Trophoblast cell (in vitro differentiated cells and primary cell): Measurements from ENCODE around the gene ACTR6.
"Not testable (repeated sequence)": the region's sequence is repeated elsewhere in the genome, so short reads cannot be mapped to it uniquely, and the experiment has no call there.

ENCODE experiments used
- DNase-seq, 2 donors: peaks; one replicate each; pipeline ENCODE4 v3.0.0-alpha.2; 2016
- H2AFZ ChIP-seq: 2 replicates; pipeline ENCODE4 v1.6.1; 2013; ENCODE audit warnings: low read length, moderate library complexity, mild to moderate bottlenecking; ENCODE audit not compliant: insufficient read depth, poor library complexity
- H2AK5ac ChIP-seq: 2 replicates; pipeline ENCODE4 v1.6.1; 2013; ENCODE audit warnings: mild to moderate bottlenecking, low read length
- H2BK120ac ChIP-seq: 2 replicates; pipeline ENCODE4 v1.6.1; 2013; ENCODE audit warnings: low read length, mild to moderate bottlenecking, moderate library complexity; ENCODE audit not compliant: insufficient read depth, poor library complexity
- H2BK12ac ChIP-seq: 2 replicates; pipeline ENCODE4 v1.6.1; 2013; ENCODE audit warnings: mild to moderate bottlenecking, low read length, moderate library complexity
- H2BK5ac ChIP-seq: 2 replicates; pipeline ENCODE4 v1.6.1; 2013; ENCODE audit warnings: low read length, low read depth, moderate library complexity, mild to moderate bottlenecking; ENCODE audit not compliant: poor library complexity
- H3K14ac ChIP-seq: 2 replicates; pipeline ENCODE4 v1.6.1; 2013; ENCODE audit warnings: mild to moderate bottlenecking, low read length
- H3K18ac ChIP-seq: 2 replicates; pipeline ENCODE4 v1.6.1; 2013; ENCODE audit warnings: mild to moderate bottlenecking, low read length
- H3K23ac ChIP-seq: 2 replicates; pipeline ENCODE4 v1.6.1; 2013; ENCODE audit warnings: low read length
- H3K27ac ChIP-seq: 2 replicates; pipeline ENCODE4 v1.5.1; 2013; ENCODE audit warnings: low read depth, mild to moderate bottlenecking, inconsistent platforms, low read length, moderate library complexity
- H3K27me3 ChIP-seq: 2 replicates; pipeline ENCODE4 v1.6.1; 2013; ENCODE audit warnings: inconsistent platforms, mild to moderate bottlenecking, low read length, moderate library complexity; ENCODE audit not compliant: insufficient read depth
- H3K36me3 ChIP-seq, 2 experiments: 1 replicate in 1 of 2; 2 replicates in 1 of 2; pipeline ENCODE4 v1.6.1; 2013; ENCODE audit warnings: low read length in 2 of 2, mild to moderate bottlenecking in 2 of 2, moderate library complexity in 1 of 2; ENCODE audit not compliant: insufficient read depth in 2 of 2, control insufficient read depth in 1 of 2
- H3K4ac ChIP-seq: 2 replicates; pipeline ENCODE4 v1.6.1; 2013; ENCODE audit warnings: low read depth, mild to moderate bottlenecking, low read length, moderate library complexity
- H3K4me1 ChIP-seq, 2 experiments: 1 replicate in 1 of 2; 2 replicates in 1 of 2; pipeline ENCODE4 v1.6.1; 2013; ENCODE audit warnings: low read length in 2 of 2, mild to moderate bottlenecking in 2 of 2, moderate library complexity in 1 of 2; ENCODE audit not compliant: insufficient read depth in 2 of 2, control insufficient read depth in 1 of 2
- H3K4me2 ChIP-seq: 2 replicates; pipeline ENCODE4 v1.6.1; 2013; ENCODE audit warnings: inconsistent platforms, mild to moderate bottlenecking, low read length, moderate library complexity
- H3K4me3 ChIP-seq: 2 replicates; pipeline ENCODE4 v1.5.1; 2013; ENCODE audit warnings: mild to moderate bottlenecking, low read depth, low read length, inconsistent platforms
- H3K79me1 ChIP-seq: one replicate; pipeline ENCODE4 v1.6.1; 2013; ENCODE audit warnings: low read length
- H3K79me2 ChIP-seq: 2 replicates; pipeline ENCODE4 v1.6.1; 2013; ENCODE audit warnings: low read length, mild to moderate bottlenecking; ENCODE audit not compliant: control insufficient read depth, insufficient read depth, poor library complexity
- H3K9ac ChIP-seq: 2 replicates; pipeline ENCODE4 v1.6.1; 2013; ENCODE audit warnings: mild to moderate bottlenecking, low read length
- H3K9me3 ChIP-seq: 2 replicates; pipeline ENCODE4 v1.6.1; 2013; ENCODE audit warnings: low read depth, mild to moderate bottlenecking, control low read depth, inconsistent platforms, low read length; ENCODE audit not compliant: insufficient read depth
- H4K12ac ChIP-seq: 2 replicates; pipeline ENCODE4 v1.6.1; 2013; ENCODE audit warnings: low read depth, mild to moderate bottlenecking, low read length, moderate library complexity
- H4K8ac ChIP-seq: 2 replicates; pipeline ENCODE4 v1.6.1; 2013; ENCODE audit warnings: low read depth, mild to moderate bottlenecking, low read length, moderate library complexity
- H4K91ac ChIP-seq: one replicate; pipeline ENCODE4 v1.6.1; 2013; ENCODE audit warnings: low read depth, mild to moderate bottlenecking, low read length, moderate library complexity
- WGBS: extraction: QIAGEN DNeasy Blood & Tissue Kit; methylation state at CpG from one replicate; pipeline ENCODE4 v1.1.7; 2013; ENCODE audit warnings: missing lambda C conversion rate; ENCODE audit not compliant: insufficient read length, insufficient coverage; ENCODE audit errors: extremely low coverage; 5-methylcytosine and 5-hydroxymethylcytosine counted together

The ACTR6 gene

GRCh38 chr12:100229876-100230275 lies 29.3 kb downstream of the ACTR6 start:
- H3K9me3 ChIP-seq = no peaks in the 10 kb centered on the region
- H3K27ac ChIP-seq = peak overlapping the region; percentile 88
- H3K79me2 ChIP-seq = no peaks in the 10 kb centered on the region
- no peak overlapping the region for H3K4ac ChIP-seq
- peak; percentile 88 to 100 for DNase-seq
- no peak overlapping the region for H3K4me2 ChIP-seq
- H4K8ac ChIP-seq = peak overlapping the region; percentile 17
- no peak overlapping the region for H2BK120ac ChIP-seq
- peak overlapping the region; percentile 15 for H4K91ac ChIP-seq
- H3K14ac ChIP-seq = no peak overlapping the region
- H3K27me3 ChIP-seq = no peaks in the 10 kb centered on the region
- no peak overlapping the region for H2AFZ ChIP-seq
- H2BK12ac ChIP-seq = no peak overlapping the region
- peak overlapping the region; percentile 91 for H2BK5ac ChIP-seq
- H3K9ac ChIP-seq = no peak overlapping the region
- H3K18ac ChIP-seq = no peak overlapping the region
- no CpG with 5 or more reads among the region's 4 CpGs for WGBS
- H2AK5ac ChIP-seq = no peak overlapping the region
- H3K79me1 ChIP-seq = peaks cover 13% of the 10 kb centered on the region
- H3K36me3 ChIP-seq = peaks cover 3 to 4% of the 10 kb centered on the region in 2 experiments
- H3K4me3 ChIP-seq = no peak overlapping the region
- peaks cover 10 to 13% of the 10 kb centered on the region in 2 experiments for H3K4me1 ChIP-seq
- H3K23ac ChIP-seq = no peak overlapping the region
- no peak overlapping the region for H4K12ac ChIP-seq

GRCh38 chr12:100231873-100232272 lies 31.3 kb downstream of the ACTR6 start:
- peak; percentile 56 to 80 for DNase-seq

GRCh38 chr12:100234166-100234565 lies 33.6 kb downstream of the ACTR6 start:
- Histone ChIP-seq H3K9me3 (no peaks in the 10 kb centered on the region), H2AFZ (no peak overlapping the region), H3K18ac (no peak overlapping the region), H2BK5ac (no peak overlapping the region), H3K4ac (no peak overlapping the region), H3K27me3 (no peaks in the 10 kb centered on the region), H2BK120ac (no peak overlapping the region), H4K91ac (no peak overlapping the region), H3K23ac (no peak overlapping the region), H3K79me2 (no peaks in the 10 kb centered on the region), H4K8ac (no peak overlapping the region), H3K27ac (peak overlapping the region; percentile 27), H3K79me1 (peaks cover 13% of the 10 kb centered on the region), H3K9ac (no peak overlapping the region), H3K4me3 (no peak overlapping the region), H2AK5ac (no peak overlapping the region), H3K4me2 (peak overlapping the region; percentile 53), H4K12ac (no peak overlapping the region), H2BK12ac (no peak overlapping the region), H3K4me1 (peaks cover 10 to 13% of the 10 kb centered on the region in 2 experiments), H3K36me3 (no peaks in the 10 kb centered on the region), H3K14ac (no peak overlapping the region)
- peak; percentile 66 to 91 for DNase-seq
- WGBS = no CpG with 5 or more reads among the region's 3 CpGs

More at GRCh38 chr12:100231873-100232272, 31.3 kb downstream of the ACTR6 start:
- H4K8ac ChIP-seq, H3K27ac ChIP-seq, H3K23ac ChIP-seq, H2AFZ ChIP-seq, H3K79me2 ChIP-seq, H3K4me3 ChIP-seq, H3K4ac ChIP-seq, H2AK5ac ChIP-seq, H2BK5ac ChIP-seq, H3K27me3 ChIP-seq, H4K12ac ChIP-seq, H3K14ac ChIP-seq, H3K18ac ChIP-seq, H3K36me3 ChIP-seq, H3K4me2 ChIP-seq, H3K9ac ChIP-seq, H2BK120ac ChIP-seq, H3K9me3 ChIP-seq, H2BK12ac ChIP-seq, H4K91ac ChIP-seq: not testable (repeated sequence)
- no CpG with 5 or more reads among the region's 3 CpGs for WGBS
- peaks cover 13% of the 10 kb centered on the region for H3K79me1 ChIP-seq
- peaks cover 10 to 13% of the 10 kb centered on the region in 2 experiments for H3K4me1 ChIP-seq

GRCh38 chr12:100234591-100235304 lies 34.1 kb downstream of the ACTR6 start:
- no peaks in the 10 kb centered on the region for H3K9me3 ChIP-seq
- WGBS = no CpG with 5 or more reads among the region's 7 CpGs

More at GRCh38 chr12:100234591-100235304, 34.1 kb downstream of the ACTR6 start:
- Histone ChIP-seq H3K23ac (no peak overlapping the region), H4K8ac (no peak overlapping the region), H2AFZ (no peak overlapping the region), H3K36me3 (no peaks in the 10 kb centered on the region), H4K91ac (no peak overlapping the region), H3K4me3 (no peak overlapping the region), H2BK12ac (no peak overlapping the region), H3K4me1 (peaks cover 7 to 10% of the 10 kb centered on the region in 2 experiments), H2AK5ac (no peak overlapping the region), H3K9ac (no peak overlapping the region), H3K18ac (no peak overlapping the region), H3K79me2 (no peaks in the 10 kb centered on the region), H3K4ac (no peak overlapping the region), H3K27me3 (no peaks in the 10 kb centered on the region), H3K27ac (peak overlapping the region; percentile 27), H3K4me2 (peak overlapping the region; percentile 53), H2BK5ac (no peak overlapping the region), H4K12ac (no peak overlapping the region), H2BK120ac (no peak overlapping the region), H3K79me1 (peaks cover 11% of the 10 kb centered on the region), H3K14ac (no peak overlapping the region)
- peak; percentile 33 to 81 for DNase-seq
